ENCODE measurements around the gene ENPP3. TPM values are rescaled to one million over a fixed set of nuclear protein-coding genes. Genes with fewer than 3 reads are reported as not detected.
A peak's percentile ranks its signal among the peaks of the same experiment; 100 is the strongest.

The ENPP3 gene
- total RNA-seq, 2 experiments from 2014 or later: 1.3 to 2.3 TPM

DNA sequence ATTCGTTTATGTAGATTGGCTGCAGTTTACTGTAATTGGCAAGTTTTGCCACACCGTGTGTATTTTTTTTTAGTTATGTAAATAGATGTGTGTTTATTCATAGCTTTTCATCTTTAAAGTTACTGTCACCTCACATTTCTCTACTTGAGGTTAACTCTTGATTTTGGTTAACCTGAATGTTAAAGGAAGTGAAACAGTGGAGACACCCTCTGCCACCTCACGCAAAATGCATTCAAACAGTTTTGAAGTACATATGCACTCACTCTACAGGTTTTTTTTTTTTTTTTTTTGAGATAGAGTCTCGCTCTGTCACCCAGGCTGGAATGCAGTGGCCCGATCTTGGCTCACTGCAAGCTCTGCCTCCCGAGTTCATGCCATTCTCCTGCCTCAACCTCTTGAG lies 46.4 kb downstream of the ENPP3 start:
- no TSS peak for BruUV-seq (replicated peaks)
- ChIA-PET CTCF (ENCODE audit: unreplicated experiment) (no interaction called here), POLR2A (interaction anchor here (0.6 to 0.7 kb wide), 4 partner anchors 44 to 1008 kb away, joined by 3 to 4 read pairs (median 4); no protein-coding TSS in a partner anchor)
- peak; percentile 16 for DNase-seq (ENCODE audit: low spot score)
- Histone ChIP-seq H3K9me2 (ENCODE audit: insufficient read depth, low read length) (no peaks in the 10 kb centered on the region), H3K9me3 (ENCODE audit: low read length) (no peaks in the 10 kb centered on the region), H3K36me3 (ENCODE audit: insufficient read depth, low read length) (no peaks in the 10 kb centered on the region), H3K4me1 (ENCODE audit: insufficient read depth, low read length, poor library complexity, severe bottlenecking) (no peaks in the 10 kb centered on the region), H3K4me3 (ENCODE audit: low read depth, low read length, poor library complexity, severe bottlenecking) (no peak overlapping the region), H4K20me1 (ENCODE audit: insufficient read depth, low read length) (no peaks in the 10 kb centered on the region), H3K27ac (ENCODE audit: low read depth, low read length, poor library complexity, severe bottlenecking) (no peak overlapping the region), H3K79me2 (ENCODE audit: insufficient read depth, low read depth, low read length) (no peaks in the 10 kb centered on the region), H2AFZ (ENCODE audit: low read length) (no peak overlapping the region), H3K4me2 (ENCODE audit: low read length) (no peak overlapping the region)
- TF ChIP-seq EZH2phosphoT487 (IDR thresholded peaks at IDR 0.05; ENCODE audit: borderline replicate concordance, low read depth, low read length): no peak
- TF ChIP-seq, protein P1, sequence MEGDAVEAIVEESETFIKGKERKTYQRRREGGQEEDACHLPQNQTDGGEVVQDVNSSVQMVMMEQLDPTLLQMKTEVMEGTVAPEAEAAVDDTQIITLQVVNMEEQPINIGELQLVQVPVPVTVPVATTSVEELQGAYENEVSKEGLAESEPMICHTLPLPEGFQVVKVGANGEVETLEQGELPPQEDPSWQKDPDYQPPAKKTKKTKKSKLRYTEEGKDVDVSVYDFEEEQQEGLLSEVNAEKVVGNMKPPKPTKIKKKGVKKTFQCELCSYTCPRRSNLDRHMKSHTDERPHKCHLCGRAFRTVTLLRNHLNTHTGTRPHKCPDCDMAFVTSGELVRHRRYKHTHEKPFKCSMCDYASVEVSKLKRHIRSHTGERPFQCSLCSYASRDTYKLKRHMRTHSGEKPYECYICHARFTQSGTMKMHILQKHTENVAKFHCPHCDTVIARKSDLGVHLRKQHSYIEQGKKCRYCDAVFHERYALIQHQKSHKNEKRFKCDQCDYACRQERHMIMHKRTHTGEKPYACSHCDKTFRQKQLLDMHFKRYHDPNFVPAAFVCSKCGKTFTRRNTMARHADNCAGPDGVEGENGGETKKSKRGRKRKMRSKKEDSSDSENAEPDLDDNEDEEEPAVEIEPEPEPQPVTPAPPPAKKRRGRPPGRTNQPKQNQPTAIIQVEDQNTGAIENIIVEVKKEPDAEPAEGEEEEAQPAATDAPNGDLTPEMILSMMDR (conservative IDR thresholded peaks at IDR 0.05; ENCODE audit: low read length): no peak
- intact Hi-C loops (cut with micrococcal nuclease; ENCODE audit: unreplicated experiment): no loop called here

DNA sequence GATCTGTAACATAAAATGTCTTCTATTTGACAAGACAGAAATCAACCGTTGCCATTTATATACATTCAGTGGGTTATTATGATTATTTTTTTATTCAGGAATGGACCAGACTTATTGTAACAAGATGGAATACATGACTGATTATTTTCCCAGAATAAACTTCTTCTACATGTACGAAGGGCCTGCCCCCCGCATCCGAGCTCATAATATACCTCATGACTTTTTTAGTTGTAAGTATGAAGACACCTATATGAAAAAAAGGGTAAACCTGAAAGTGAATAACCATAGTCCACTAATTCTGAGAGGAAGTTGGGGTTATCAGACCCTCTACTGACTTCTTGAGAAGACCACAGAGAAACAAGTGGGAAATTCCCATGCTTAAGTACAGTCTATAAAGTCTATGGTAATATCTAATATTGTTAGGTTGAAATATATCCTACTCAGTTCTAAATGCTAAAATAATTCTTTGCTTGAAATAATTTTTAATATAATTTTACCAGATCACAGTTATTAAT lies 48.2 kb downstream of the ENPP3 start:
- intact Hi-C loops (cut with micrococcal nuclease; ENCODE audit: unreplicated experiment): no loop called here
- H3K9me2 ChIP-seq (ENCODE audit: insufficient read depth, low read length): no peaks in the 10 kb centered on the region
- ChIA-PET CTCF (ENCODE audit: unreplicated experiment) (no interaction called here), POLR2A (no interaction called here)
- no peak overlapping the region for H2AFZ ChIP-seq (ENCODE audit: low read length)
- BruUV-seq (replicated peaks): no TSS peak
- TF ChIP-seq EZH2phosphoT487 (IDR thresholded peaks at IDR 0.05; ENCODE audit: borderline replicate concordance, low read depth, low read length): no peak
- TF ChIP-seq, protein P1 (conservative IDR thresholded peaks at IDR 0.05; ENCODE audit: low read length): no peak
- H3K4me3 ChIP-seq (ENCODE audit: low read depth, low read length, poor library complexity, severe bottlenecking): no peak overlapping the region
- H3K36me3 ChIP-seq (ENCODE audit: insufficient read depth, low read length): no peaks in the 10 kb centered on the region
- H3K79me2 ChIP-seq (ENCODE audit: insufficient read depth, low read depth, low read length): no peaks in the 10 kb centered on the region
- DNase-seq (ENCODE audit: low spot score): no peak
- no peak overlapping the region for H3K4me2 ChIP-seq (ENCODE audit: low read length)
- no peaks in the 10 kb centered on the region for H3K4me1 ChIP-seq (ENCODE audit: insufficient read depth, low read length, poor library complexity, severe bottlenecking)
- no peaks in the 10 kb centered on the region for H3K9me3 ChIP-seq (ENCODE audit: low read length)
- H3K27ac ChIP-seq (ENCODE audit: low read depth, low read length, poor library complexity, severe bottlenecking): no peak overlapping the region
- H4K20me1 ChIP-seq (ENCODE audit: insufficient read depth, low read length): no peaks in the 10 kb centered on the region

DNA sequence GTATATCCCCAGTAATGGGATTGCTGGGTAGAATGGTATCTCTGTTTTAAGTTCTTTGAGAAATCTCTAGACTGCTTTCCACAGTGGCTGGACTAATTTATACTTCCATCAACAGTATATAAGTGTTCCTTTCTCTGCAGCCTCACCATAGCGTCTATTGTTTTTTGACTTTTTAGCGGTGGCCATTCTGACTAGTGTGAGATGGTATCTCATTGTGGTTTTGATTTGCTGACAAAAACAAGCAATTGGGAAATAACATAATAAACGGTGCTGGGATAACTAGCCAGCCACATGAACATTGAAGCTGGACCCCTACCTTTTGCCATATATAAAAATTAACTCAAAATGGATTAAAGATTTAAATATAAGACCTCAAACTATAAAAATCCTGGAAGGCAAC lies 49.9 kb downstream of the ENPP3 start:
- no TSS peak for BruUV-seq (replicated peaks)
- Histone ChIP-seq H2AFZ (ENCODE audit: low read length) (no peak overlapping the region), H3K9me2 (ENCODE audit: insufficient read depth, low read length) (no peaks in the 10 kb centered on the region), H3K9me3 (ENCODE audit: low read length) (no peaks in the 10 kb centered on the region), H3K36me3 (ENCODE audit: insufficient read depth, low read length) (no peaks in the 10 kb centered on the region), H3K4me1 (ENCODE audit: insufficient read depth, low read length, poor library complexity, severe bottlenecking) (peaks cover 5% of the 10 kb centered on the region), H3K79me2 (ENCODE audit: insufficient read depth, low read depth, low read length) (no peaks in the 10 kb centered on the region), H4K20me1 (ENCODE audit: insufficient read depth, low read length) (no peaks in the 10 kb centered on the region), H3K27ac (ENCODE audit: low read depth, low read length, poor library complexity, severe bottlenecking) (no peak overlapping the region), H3K4me3 (ENCODE audit: low read depth, low read length, poor library complexity, severe bottlenecking) (no peak overlapping the region), H3K4me2 (ENCODE audit: low read length) (no peak overlapping the region)
- intact Hi-C loops (cut with micrococcal nuclease; ENCODE audit: unreplicated experiment): no loop called here
- DNase-seq (ENCODE audit: low spot score): no peak
- TF ChIP-seq EZH2phosphoT487 (IDR thresholded peaks at IDR 0.05; ENCODE audit: borderline replicate concordance, low read depth, low read length): no peak
- TF ChIP-seq, protein P1 (conservative IDR thresholded peaks at IDR 0.05; ENCODE audit: low read length): no peak
- ChIA-PET POLR2A (interaction anchor here (2.4 kb wide), 1 partner anchor 34 kb away, joined by 5 read pairs; no protein-coding TSS in a partner anchor), CTCF (ENCODE audit: unreplicated experiment) (no interaction called here)

All from OCI-LY7 (cell line).